GM12878 (cell line): ENCODE results near the gene ABCG5. TPM values are rescaled to one million over a fixed set of nuclear protein-coding genes. Genes with fewer than 3 reads are reported as not detected.

Experiments used
- ATAC-seq: fragments of 200-7000 bp; cut with Tn5 transposase; 3 replicates; pipeline ENCODE4 v1.9.1; 2020; ENCODE audit warnings: mild to moderate bottlenecking, moderate library complexity
- BruUV-seq: library from RNA; stranded (reverse); fragments of 400-500 nt; replicated peaks from 2 replicates; lab custom pipeline; 2021; lab: Mats Ljungman, UMichigan
- CTCF ChIA-PET: fragments of 300-600 bp; sonication (Branson Sonifier 250); formaldehyde crosslinking; extraction: SDS; loops from one replicate; lab custom pipeline; 2021; ENCODE audit warnings: inconsistent platforms; lab: Yijun Ruan, JAX
- POLR2A ChIA-PET: fragments of 350-600 bp; formaldehyde crosslinking; extraction: SDS; loops from one replicate; lab custom pipeline; 2021; ENCODE audit warnings: inconsistent platforms; lab: Charles Lee
- RAD21 ChIA-PET: fragments of 300-600 bp; sonication (Branson Sonifier 250); formaldehyde crosslinking; loops from one replicate; lab custom pipeline; 2023; ENCODE audit warnings: antibody characterized with exemption; ENCODE audit not compliant: unreplicated experiment; lab: Charles Lee
- SMC1A ChIA-PET: fragments of 300-600 bp; sonication (Branson Sonifier 250); formaldehyde crosslinking; loops from one replicate; lab custom pipeline; 2023; ENCODE audit not compliant: unreplicated experiment, uncharacterized antibody; lab: Charles Lee
- DNase-seq: peaks from one replicate; pipeline ENCODE4 v3.0.0-alpha.2; 2011; ENCODE audit warnings: low read depth, low spot score
- FAIRE-seq: peaks from 3 replicates; lab custom pipeline; 2011; peaks lifted over from hg19 to GRCh38; lab: Jason Lieb, UNC
- H2AFZ ChIP-seq: 2 replicates; pipeline ENCODE4 v1.6.0; 2011; ENCODE audit warnings: low read depth, low read length, control low read depth; ENCODE audit not compliant: control insufficient read depth
- H3K27ac ChIP-seq: 2 replicates; pipeline ENCODE4 v1.5.1; 2011; ENCODE audit warnings: control low read depth; ENCODE audit not compliant: control insufficient read depth, insufficient read depth
- H3K27me3 ChIP-seq, 2 experiments: replicated peaks in 1 of 2; 2 replicates each; pipeline versions ENCODE4 v1.6.0 to v1.6.1; 2011; ENCODE audit warnings: low read length in 1 of 2; ENCODE audit not compliant: control insufficient read depth in 2 of 2, insufficient read depth in 2 of 2
- H3K36me3 ChIP-seq, 2 experiments: 2 replicates each; pipeline ENCODE4 v1.5.1; 2011; ENCODE audit warnings: low read length in 1 of 2; ENCODE audit not compliant: control insufficient read depth in 2 of 2, insufficient read depth in 2 of 2
- H3K4me1 ChIP-seq: 2 replicates; pipeline ENCODE4 v1.6.1; 2011; ENCODE audit warnings: mild to moderate bottlenecking, low read length, moderate library complexity, mixed read lengths; ENCODE audit not compliant: control insufficient read depth, insufficient read depth
- H3K4me2 ChIP-seq: 2 replicates; pipeline ENCODE4 v1.6.0; 2011; ENCODE audit warnings: control low read depth; ENCODE audit not compliant: control insufficient read depth, insufficient read depth
- H3K4me3 ChIP-seq: fragments of 200-600 bp; sonication (generic); 2 replicates; pipeline ENCODE4 v1.5.1; 2016
- H3K79me2 ChIP-seq: 2 replicates; pipeline ENCODE4 v1.6.0; 2011; ENCODE audit warnings: low read length; ENCODE audit not compliant: control insufficient read depth, insufficient read depth
- H3K9ac ChIP-seq: 2 replicates; pipeline ENCODE4 v1.8.0; 2011; ENCODE audit warnings: low read length, control low read depth, mixed read lengths; ENCODE audit not compliant: control insufficient read depth, insufficient read depth
- H3K9me3 ChIP-seq: replicated peaks from 3 replicates; pipeline ENCODE4 v1.5.1; 2011; ENCODE audit warnings: mild to moderate bottlenecking, low read length; ENCODE audit not compliant: control insufficient read depth, insufficient read depth
- H4K20me1 ChIP-seq: 2 replicates; pipeline ENCODE4 v1.6.0; 2011; ENCODE audit not compliant: control insufficient read depth, insufficient read depth
- ETV6 ChIP-seq, 2 experiments: fragments of 450-650 bp in 1 of 2; IDR thresholded peaks in 1 of 2; conservative IDR thresholded peaks in 1 of 2; 2 replicates each; pipeline ENCODE4 v1.6.1; 2014; ENCODE audit warnings: antibody characterized with exemption in 1 of 2, borderline replicate concordance in 1 of 2, low read depth in 1 of 2, mild to moderate bottlenecking in 1 of 2, moderate library complexity in 1 of 2
- IKZF2 ChIP-seq, 2 experiments: fragments of 450-650 bp; IDR thresholded peaks; 2 replicates each; pipeline ENCODE4 v1.6.1; 2017; ENCODE audit warnings: mild to moderate bottlenecking in 2 of 2, moderate library complexity in 2 of 2
- IRF4 ChIP-seq: IDR thresholded peaks from 2 replicates; pipeline ENCODE4 v1.6.1; 2011; ENCODE audit warnings: low read depth, low read length
- NR2C1 ChIP-seq: fragments of 450-650 bp; IDR thresholded peaks from 2 replicates; pipeline ENCODE4 v1.6.1; 2017; ENCODE audit warnings: antibody characterized with exemption, mild to moderate bottlenecking, moderate library complexity
- NRF1 ChIP-seq: conservative IDR thresholded peaks from 2 replicates; pipeline ENCODE4 v1.6.1; 2011; ENCODE audit warnings: mild to moderate bottlenecking, low read depth, low read length, improper control_type of control experiment
- POU2F2 ChIP-seq: IDR thresholded peaks from 3 replicates; pipeline ENCODE4 v1.6.1; 2011; ENCODE audit warnings: low read depth, mild to moderate bottlenecking, low read length, borderline replicate concordance
- RUNX3 ChIP-seq: IDR thresholded peaks from 2 replicates; pipeline ENCODE4 v1.6.1; 2012; ENCODE audit warnings: low read length, inconsistent platforms
- SMC3 ChIP-seq: IDR thresholded peaks from 2 replicates; pipeline ENCODE4 v1.6.1; 2011; ENCODE audit warnings: low read length, improper control_type of control experiment, borderline replicate concordance
- TCF7 ChIP-seq: IDR thresholded peaks from 2 replicates; pipeline ENCODE4 v1.6.1; 2014; ENCODE audit warnings: antibody characterized with exemption, borderline replicate concordance
- YBX1 ChIP-seq: fragments of 450-650 bp; IDR thresholded peaks from 2 replicates; pipeline ENCODE4 v1.6.1; 2016; ENCODE audit warnings: antibody characterized with exemption
- ZNF274 ChIP-seq: IDR thresholded peaks from one replicate; pipeline ENCODE4 v1.8.0; 2011; ENCODE audit not compliant: insufficient read length, insufficient read depth
- WGBS: methylation state at CpG from one replicate; pipeline ENCODE4 v1.1.6; 2016; ENCODE audit warnings: low lambda C conversion rate; ENCODE audit not compliant: insufficient replicate concordance, insufficient coverage; ENCODE audit errors: missing lambda C conversion rate; 5-methylcytosine and 5-hydroxymethylcytosine counted together
- in situ Hi-C: fragments of 300-500 bp; cut with MboI; formaldehyde crosslinking; loops from 9 replicates; pipeline ENCODE4 v1.14.3; 2018; ENCODE audit warnings: mixed read lengths
- intact Hi-C: fragments of 100-400 bp; cut with micrococcal nuclease; formaldehyde crosslinking; loops from one replicate; pipeline ENCODE4 v1.14.2; 2022; ENCODE audit not compliant: unreplicated experiment
- polyA plus RNA-seq, 11 experiments: library from polyadenylated mRNA; depleted of rRNA in 4 of 11; unstranded in 6 of 11; stranded (reverse) in 5 of 11; fragments of >200 nt; fragmentation: Nextera tagmentation in 4 of 11; fragmentation: Illumina TruSeq in 1 of 11; extraction: Ambion mirVana in 4 of 11; extraction: Trizol in 1 of 11; gene quantifications; 1 replicate in 1 of 11; 2 replicates in 10 of 11; pipeline versions ENCODE4 v1.2.1 to v1.2.3, GENCODE V29; 2011 to 2016; ENCODE audit warnings: inconsistent platforms in 2 of 11, missing spikeins in 2 of 11, low read depth in 1 of 11
- total RNA-seq, 4 experiments: library from RNA; depleted of rRNA in 3 of 4; stranded (reverse); fragments of >200 nt in 3 of 4; fragmentation: Illumina TruSeq in 1 of 4; extraction: Trizol in 1 of 4; gene quantifications; 2 replicates each; pipeline versions ENCODE4 v1.2.1 to v1.2.3, GENCODE V29; 2013 to 2021
- TF ChIP-seq, protein P1 (sequence below): fragments of 450-650 bp; formaldehyde crosslinking; IDR thresholded peaks from 2 replicates; pipeline ENCODE4 v1.4.0; 2020; ENCODE audit warnings: mild to moderate bottlenecking, moderate library complexity
- TF ChIP-seq, protein P2 (sequence below): IDR thresholded peaks from 2 replicates; pipeline ENCODE4 v1.6.1; 2012; ENCODE audit warnings: mild to moderate bottlenecking, low read depth, low read length
- TF ChIP-seq, protein P3 (sequence below): fragments of 450-650 bp; IDR thresholded peaks from 2 replicates; pipeline ENCODE4 v1.6.1; 2018; ENCODE audit warnings: borderline replicate concordance, mild to moderate bottlenecking; ENCODE audit not compliant: partially characterized antibody

Gene ABCG5
- total and polyA plus RNA-seq, 10 of the 15 experiments (the other 5 are each of a cell fraction or from before 2014, with no cell fraction given) = not detected

DNA sequence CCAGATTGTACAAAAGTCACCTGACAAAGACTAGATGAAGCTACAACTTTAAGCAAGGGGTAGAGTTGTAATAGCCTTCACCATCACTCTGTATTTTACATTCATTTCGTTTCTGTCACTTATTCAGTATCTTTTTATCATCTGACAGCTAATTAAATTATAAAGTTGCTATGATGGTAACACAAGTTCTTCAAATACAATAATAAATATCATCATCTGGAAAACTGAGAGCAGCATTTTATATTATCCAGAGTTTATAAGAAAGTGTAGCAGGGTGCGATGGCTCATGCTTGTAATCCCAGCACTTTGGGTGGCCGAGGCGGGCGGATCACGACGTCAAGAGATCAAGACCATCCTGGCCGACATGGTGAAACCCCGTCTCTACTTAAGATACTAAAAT, 43.7 kb downstream of the ABCG5 start (continued):
- TF ChIP-seq, protein P1, sequence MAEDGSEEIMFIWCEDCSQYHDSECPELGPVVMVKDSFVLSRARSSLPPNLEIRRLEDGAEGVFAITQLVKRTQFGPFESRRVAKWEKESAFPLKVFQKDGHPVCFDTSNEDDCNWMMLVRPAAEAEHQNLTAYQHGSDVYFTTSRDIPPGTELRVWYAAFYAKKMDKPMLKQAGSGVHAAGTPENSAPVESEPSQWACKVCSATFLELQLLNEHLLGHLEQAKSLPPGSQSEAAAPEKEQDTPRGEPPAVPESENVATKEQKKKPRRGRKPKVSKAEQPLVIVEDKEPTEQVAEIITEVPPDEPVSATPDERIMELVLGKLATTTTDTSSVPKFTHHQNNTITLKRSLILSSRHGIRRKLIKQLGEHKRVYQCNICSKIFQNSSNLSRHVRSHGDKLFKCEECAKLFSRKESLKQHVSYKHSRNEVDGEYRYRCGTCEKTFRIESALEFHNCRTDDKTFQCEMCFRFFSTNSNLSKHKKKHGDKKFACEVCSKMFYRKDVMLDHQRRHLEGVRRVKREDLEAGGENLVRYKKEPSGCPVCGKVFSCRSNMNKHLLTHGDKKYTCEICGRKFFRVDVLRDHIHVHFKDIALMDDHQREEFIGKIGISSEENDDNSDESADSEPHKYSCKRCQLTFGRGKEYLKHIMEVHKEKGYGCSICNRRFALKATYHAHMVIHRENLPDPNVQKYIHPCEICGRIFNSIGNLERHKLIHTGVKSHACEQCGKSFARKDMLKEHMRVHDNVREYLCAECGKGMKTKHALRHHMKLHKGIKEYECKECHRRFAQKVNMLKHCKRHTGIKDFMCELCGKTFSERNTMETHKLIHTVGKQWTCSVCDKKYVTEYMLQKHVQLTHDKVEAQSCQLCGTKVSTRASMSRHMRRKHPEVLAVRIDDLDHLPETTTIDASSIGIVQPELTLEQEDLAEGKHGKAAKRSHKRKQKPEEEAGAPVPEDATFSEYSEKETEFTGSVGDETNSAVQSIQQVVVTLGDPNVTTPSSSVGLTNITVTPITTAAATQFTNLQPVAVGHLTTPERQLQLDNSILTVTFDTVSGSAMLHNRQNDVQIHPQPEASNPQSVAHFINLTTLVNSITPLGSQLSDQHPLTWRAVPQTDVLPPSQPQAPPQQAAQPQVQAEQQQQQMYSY (CRISPR knock-in tag) = no peak
- TF ChIP-seq IKZF2 (IDR thresholded peaks at IDR 0.05) = no peak
- TF ChIP-seq RUNX3 = no peak
- TF ChIP-seq TCF7 = no peak

DNA sequence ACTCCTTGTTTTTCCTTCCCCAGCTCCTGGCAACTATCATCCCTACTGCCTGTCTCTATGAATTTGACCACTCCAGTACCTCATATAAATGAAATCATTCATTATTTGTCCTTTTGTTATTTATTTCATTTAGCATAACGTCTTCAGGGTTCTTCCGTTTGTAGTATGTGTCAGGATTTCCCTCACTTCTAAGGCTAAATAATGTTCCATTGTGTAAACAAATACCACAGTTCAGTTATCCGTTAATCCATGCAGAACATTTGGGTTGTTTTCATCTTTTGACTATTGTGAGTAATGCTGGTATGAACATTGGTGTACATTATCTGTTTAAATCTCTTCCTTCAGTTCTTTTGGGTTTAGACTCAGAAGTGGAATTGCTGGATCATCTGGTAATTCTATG, 46.0 kb downstream of the ABCG5 start:
- no peak overlapping the region for H2AFZ ChIP-seq
- no peaks in the 10 kb centered on the region for H3K9me3 ChIP-seq
- H3K4me2 ChIP-seq = no peak overlapping the region
- BruUV-seq = no TSS peak
- intact Hi-C loops = no loop called here
- H3K9ac ChIP-seq = no peak overlapping the region
- FAIRE-seq (no peak), ATAC-seq (peak; percentile 69), DNase-seq (peak; percentile 12)
- 83% methylated on average over 3 of the region's 3 CpGs for WGBS
- H3K27me3 ChIP-seq = no peaks in the 10 kb centered on the region
- ChIA-PET RAD21 (no interaction called here), POLR2A (interaction anchor here (0.6 kb wide), 1 partner anchor 10 kb away, joined by 5 read pairs; no protein-coding TSS in a partner anchor), SMC1A (no interaction called here), CTCF (no interaction called here)
- no peaks in the 10 kb centered on the region for H4K20me1 ChIP-seq
- H3K4me1 ChIP-seq = no peaks in the 10 kb centered on the region
- no peaks in the 10 kb centered on the region for H3K79me2 ChIP-seq
- no peak overlapping the region for H3K4me3 ChIP-seq
- H3K36me3 ChIP-seq = peaks cover 0 to 3% of the 10 kb centered on the region in 2 experiments; a peak in 1 of 4 replicates
- in situ Hi-C loops = no loop called here
- no peak overlapping the region for H3K27ac ChIP-seq
- TF ChIP-seq, protein P2, sequence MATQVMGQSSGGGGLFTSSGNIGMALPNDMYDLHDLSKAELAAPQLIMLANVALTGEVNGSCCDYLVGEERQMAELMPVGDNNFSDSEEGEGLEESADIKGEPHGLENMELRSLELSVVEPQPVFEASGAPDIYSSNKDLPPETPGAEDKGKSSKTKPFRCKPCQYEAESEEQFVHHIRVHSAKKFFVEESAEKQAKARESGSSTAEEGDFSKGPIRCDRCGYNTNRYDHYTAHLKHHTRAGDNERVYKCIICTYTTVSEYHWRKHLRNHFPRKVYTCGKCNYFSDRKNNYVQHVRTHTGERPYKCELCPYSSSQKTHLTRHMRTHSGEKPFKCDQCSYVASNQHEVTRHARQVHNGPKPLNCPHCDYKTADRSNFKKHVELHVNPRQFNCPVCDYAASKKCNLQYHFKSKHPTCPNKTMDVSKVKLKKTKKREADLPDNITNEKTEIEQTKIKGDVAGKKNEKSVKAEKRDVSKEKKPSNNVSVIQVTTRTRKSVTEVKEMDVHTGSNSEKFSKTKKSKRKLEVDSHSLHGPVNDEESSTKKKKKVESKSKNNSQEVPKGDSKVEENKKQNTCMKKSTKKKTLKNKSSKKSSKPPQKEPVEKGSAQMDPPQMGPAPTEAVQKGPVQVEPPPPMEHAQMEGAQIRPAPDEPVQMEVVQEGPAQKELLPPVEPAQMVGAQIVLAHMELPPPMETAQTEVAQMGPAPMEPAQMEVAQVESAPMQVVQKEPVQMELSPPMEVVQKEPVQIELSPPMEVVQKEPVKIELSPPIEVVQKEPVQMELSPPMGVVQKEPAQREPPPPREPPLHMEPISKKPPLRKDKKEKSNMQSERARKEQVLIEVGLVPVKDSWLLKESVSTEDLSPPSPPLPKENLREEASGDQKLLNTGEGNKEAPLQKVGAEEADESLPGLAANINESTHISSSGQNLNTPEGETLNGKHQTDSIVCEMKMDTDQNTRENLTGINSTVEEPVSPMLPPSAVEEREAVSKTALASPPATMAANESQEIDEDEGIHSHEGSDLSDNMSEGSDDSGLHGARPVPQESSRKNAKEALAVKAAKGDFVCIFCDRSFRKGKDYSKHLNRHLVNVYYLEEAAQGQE = no peak
- TF ChIP-seq, protein P3, sequence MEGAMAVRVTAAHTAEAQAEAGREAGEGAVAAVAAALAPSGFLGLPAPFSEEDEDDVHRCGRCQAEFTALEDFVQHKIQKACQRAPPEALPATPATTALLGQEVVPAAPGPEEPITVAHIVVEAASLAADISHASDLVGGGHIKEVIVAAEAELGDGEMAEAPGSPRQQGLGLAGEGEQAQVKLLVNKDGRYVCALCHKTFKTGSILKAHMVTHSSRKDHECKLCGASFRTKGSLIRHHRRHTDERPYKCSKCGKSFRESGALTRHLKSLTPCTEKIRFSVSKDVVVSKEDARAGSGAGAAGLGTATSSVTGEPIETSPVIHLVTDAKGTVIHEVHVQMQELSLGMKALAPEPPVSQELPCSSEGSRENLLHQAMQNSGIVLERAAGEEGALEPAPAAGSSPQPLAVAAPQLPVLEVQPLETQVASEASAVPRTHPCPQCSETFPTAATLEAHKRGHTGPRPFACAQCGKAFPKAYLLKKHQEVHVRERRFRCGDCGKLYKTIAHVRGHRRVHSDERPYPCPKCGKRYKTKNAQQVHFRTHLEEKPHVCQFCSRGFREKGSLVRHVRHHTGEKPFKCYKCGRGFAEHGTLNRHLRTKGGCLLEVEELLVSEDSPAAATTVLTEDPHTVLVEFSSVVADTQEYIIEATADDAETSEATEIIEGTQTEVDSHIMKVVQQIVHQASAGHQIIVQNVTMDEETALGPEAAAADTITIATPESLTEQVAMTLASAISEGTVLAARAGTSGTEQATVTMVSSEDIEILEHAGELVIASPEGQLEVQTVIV = no peak
- TF ChIP-seq POU2F2 (no peak), NRF1 (no peak), YBX1 (no peak), IRF4 (no peak), SMC3 (no peak), ETV6 (conservative IDR thresholded peaks at IDR 0.05 in 1 of 2, IDR thresholded peaks at IDR 0.05 in 1 of 2; ENCODE audit: borderline replicate concordance in 1 of 2, low read depth in 1 of 2) (no peak), NR2C1 (no peak), ZNF274 (no peak)
